PFSK-1 (cell line): ENCODE results near the gene DOCK10.

Experiments
- POLR2AphosphoS5 ChIP-seq: IDR thresholded peaks from 2 replicates; pipeline ENCODE4 v1.6.1; 2012; ENCODE audit warnings: low read depth, mild to moderate bottlenecking, control low read depth, low read length, moderate library complexity
- SIN3A ChIP-seq: IDR thresholded peaks from 2 replicates; pipeline ENCODE4 v1.6.1; 2012; ENCODE audit warnings: mild to moderate bottlenecking, low read length, moderate library complexity, borderline replicate concordance; ENCODE audit not compliant: insufficient read depth

GRCh38 chr2:224833986-224834385 lies 208.3 kb downstream of the DOCK10 start:
- TF ChIP-seq POLR2AphosphoS5 (no peak), SIN3A (no peak)
